Erythroblast (primary cell): ENCODE data around the gene PPP1R1B.

ENCODE experiments used
- GATA1 ChIP-seq: IDR thresholded peaks from 2 replicates; pipeline ENCODE4 v1.6.1; 2011; ENCODE audit warnings: low read depth, mild to moderate bottlenecking, control low read depth, low read length, moderate library complexity
- POLR2A ChIP-seq: IDR thresholded peaks from 2 replicates; pipeline ENCODE4 v1.6.1; 2011; ENCODE audit warnings: mild to moderate bottlenecking, low read length

DNA sequence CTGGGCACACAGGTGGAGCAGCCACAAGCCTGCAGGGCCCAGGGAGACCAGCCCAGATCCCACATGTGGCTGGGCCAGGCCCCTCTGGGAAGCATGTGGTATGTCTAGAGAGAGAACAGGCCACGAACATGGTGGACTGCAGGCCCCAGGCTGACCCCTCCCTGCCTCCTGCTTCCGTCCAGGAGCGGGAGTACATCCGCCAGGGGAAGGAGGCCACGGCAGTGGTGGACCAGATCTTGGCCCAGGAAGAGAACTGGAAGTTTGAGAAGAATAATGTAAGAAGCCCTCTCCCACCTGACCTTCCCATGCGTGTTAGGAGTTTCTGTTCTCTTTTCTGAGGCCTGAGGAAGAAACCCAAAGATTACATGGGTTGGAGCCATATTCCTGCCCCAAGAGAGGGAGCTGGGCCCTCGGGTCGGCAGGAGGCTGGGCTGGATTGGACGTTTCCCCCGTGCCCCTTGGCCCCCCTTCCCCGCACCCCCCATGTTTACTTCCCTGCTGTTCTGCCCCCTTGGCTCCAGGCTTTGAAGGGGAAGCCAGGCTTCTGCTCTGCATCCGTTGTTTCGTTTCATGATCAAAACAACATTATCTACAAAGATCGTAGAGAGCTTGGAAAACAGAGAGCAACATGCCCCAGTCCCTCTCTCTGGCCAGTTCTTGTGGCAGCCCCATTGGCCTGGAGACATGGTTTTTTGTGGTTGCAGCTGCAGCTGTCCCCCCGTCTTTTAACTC lies 32.7 kb downstream of the PPP1R1B start:
- TF ChIP-seq POLR2A, result no peak
- no peak for TF ChIP-seq GATA1
